ENCODE results near the gene GPR12.

GPR12 gene

GRCh38 chr13:26705536-26705935, 55.0 kb downstream of the GPR12 start:
- no peak for DNase-seq (ENCODE audit: low read depth in 3 of 3, low spot score in 1 of 3)
